Gastroesophageal sphincter (tissue), 3 donors: ENCODE results near the gene SIX2.

Experiments
- CTCF ChIP-seq, 4 experiments: fragments of 200-600 bp in 2 of 4; fragments of 450-650 bp in 2 of 4; sonication (generic) in 1 of 4; IDR thresholded peaks; one replicate each; pipeline ENCODE4 v1.5.1; 2017 to 2019; ENCODE audit warnings: antibody characterized with exemption in 4 of 4, mild to moderate bottlenecking in 2 of 4, moderate library complexity in 2 of 4
- POLR2A ChIP-seq, 2 donors: fragments of 450-650 bp; IDR thresholded peaks; one replicate each; pipeline ENCODE4 v1.6.1; 2017; ENCODE audit warnings: antibody characterized with exemption in 2 of 2, mild to moderate bottlenecking in 2 of 2, moderate library complexity in 1 of 2
- POLR2AphosphoS5 ChIP-seq: sonication (generic); formaldehyde crosslinking; IDR thresholded peaks from one replicate; pipeline ENCODE4 v1.6.1; 2017; ENCODE audit warnings: antibody characterized with exemption

- no peak for TF ChIP-seq CTCF (IDR thresholded peaks at IDR 0.05)
- no peak for TF ChIP-seq POLR2AphosphoS5
- no peak for TF ChIP-seq POLR2A (IDR thresholded peaks at IDR 0.05)
Measured at GRCh38 chr2:45055162-45055605, 45.9 kb upstream of the SIX2 start.
